Activated CD8-positive, alpha-beta memory T cell treated with anti-CD3 and anti-CD28 coated beads, Interleukin-2, amount 50 U/mL, for 48 hours (primary cell): ENCODE data around the gene DNAH11.

Experiments
- DNase-seq: peaks from one replicate; pipeline ENCODE4 v3.0.0-alpha.2; 2020

Gene DNAH11

GRCh38 chr7:21941611-21942141, 398.8 kb downstream of the DNAH11 start:
- DNase-seq: no peak

GRCh38 chr7:21942955-21943354, 400.1 kb downstream of the DNAH11 start:
- no peak for DNase-seq

- DNase-seq: no peak
Observed at GRCh38 chr7:21943436-21943835, 400.6 kb downstream of the DNAH11 start.

GRCh38 chr7:21944616-21945453, 402.0 kb downstream of the DNAH11 start:
- peak; percentile 66 for DNase-seq

- peak; percentile 87 for DNase-seq
Observed at GRCh38 chr7:21945454-21946221, 402.8 kb downstream of the DNAH11 start, which contains the start of gene CDCA7L. Gene CDCA7L (minus strand): TSS chr7:21945899. CDS start chr7:21945804, 95 bp downstream.

GRCh38 chr7:21946222-21946709, 403.4 kb downstream of the DNAH11 start:
- DNase-seq: no peak

- no peak for DNase-seq
Observed at GRCh38 chr7:21947056-21947455, 404.2 kb downstream of the DNAH11 start.

- DNase-seq: no peak
Observed at GRCh38 chr7:21947946-21948345, 405.1 kb downstream of the DNAH11 start.

GRCh38 chr7:21948364-21948763, 405.5 kb downstream of the DNAH11 start:
- no peak for DNase-seq

- DNase-seq: no peak
Observed at GRCh38 chr7:21948887-21949540, 406.2 kb downstream of the DNAH11 start.
